HepG2 (cell line): ENCODE results near the gene BIRC5. TPM values are rescaled to one million over a fixed set of nuclear protein-coding genes. Genes with fewer than 3 reads are reported as not detected.
"Not testable (repeated sequence)": the region's sequence is repeated elsewhere in the genome, so short reads cannot be mapped to it uniquely, and the experiment has no call there.

Experiments
- ATAC-seq: fragments of 200-7000 bp; cut with Tn5 transposase; 3 replicates; pipeline ENCODE4 v1.9.1; 2020; ENCODE audit warnings: mild to moderate bottlenecking, moderate library complexity
- BruUV-seq: library from RNA; stranded (reverse); fragments of 400-500 nt; replicated peaks from 2 replicates; lab custom pipeline; 2021; lab: Mats Ljungman, UMichigan
- CTCF ChIA-PET: fragments of 300-600 bp; formaldehyde crosslinking; extraction: SDS; loops from one replicate; lab custom pipeline; 2021; ENCODE audit warnings: low total read pairs, inconsistent platforms, low intra/inter-chr PET ratio; lab: Yijun Ruan, JAX
- POLR2A ChIA-PET: fragments of 350-600 bp; sonication (Branson Sonifier 250); formaldehyde crosslinking; loops from one replicate; lab custom pipeline; 2020; ENCODE audit warnings: antibody characterized with exemption, inconsistent platforms; lab: Yijun Ruan, JAX
- DNase-seq: peaks from one replicate; pipeline ENCODE4 v3.0.0-alpha.2; 2015; ENCODE audit warnings: low spot score
- FAIRE-seq: peaks from 3 replicates; lab custom pipeline; 2011; peaks lifted over from hg19 to GRCh38; lab: Jason Lieb, UNC
- H2AFZ ChIP-seq: one replicate; pipeline ENCODE4 v1.6.1; 2011; ENCODE audit warnings: low read length, inconsistent platforms
- H3K27ac ChIP-seq: fragments of 300-600 bp; 3 replicates; pipeline ENCODE4 v1.8.0; 2011; ENCODE audit warnings: mixed run types, mild to moderate bottlenecking, mixed read lengths, low read length, inconsistent platforms; ENCODE audit not compliant: insufficient read depth; ENCODE audit errors: extremely low read length
- H3K27me3 ChIP-seq, 2 experiments: fragments of 200-600 bp in 1 of 2; 2 replicates in 1 of 2; 3 replicates in 1 of 2; pipeline versions ENCODE4 v1.6.0 to v1.8.0; 2011; ENCODE audit warnings: low read length in 2 of 2, mild to moderate bottlenecking in 2 of 2, moderate library complexity in 2 of 2, inconsistent platforms in 1 of 2; ENCODE audit not compliant: insufficient read depth in 2 of 2, control insufficient read depth in 1 of 2
- H3K36me3 ChIP-seq, 2 experiments: fragments of 200-600 bp in 1 of 2; replicated peaks in 1 of 2; 2 replicates in 1 of 2; 3 replicates in 1 of 2; pipeline versions ENCODE4 v1.5.1 to v1.8.0; 2011; ENCODE audit warnings: low read length in 2 of 2, inconsistent platforms in 1 of 2; ENCODE audit not compliant: insufficient read depth in 2 of 2, control insufficient read depth in 1 of 2
- H3K4me1 ChIP-seq: 2 replicates; pipeline ENCODE4 v1.5.1; 2012; ENCODE audit warnings: low read length, inconsistent platforms; ENCODE audit not compliant: insufficient read depth
- H3K4me2 ChIP-seq: 2 replicates; pipeline ENCODE4 v1.6.0; 2011; ENCODE audit warnings: low read depth, low read length, inconsistent platforms
- H3K4me3 ChIP-seq, 3 experiments: fragments of 200-600 bp in 1 of 3; sonication (generic), shearing (Covaris generic) in 1 of 3; replicated peaks in 1 of 3; 2 replicates each; pipeline ENCODE4 v1.5.1; 2011 to 2016; ENCODE audit warnings: low read length in 3 of 3, inconsistent platforms in 2 of 3, low read depth in 2 of 3, mild to moderate bottlenecking in 2 of 3, control low read depth in 1 of 3, mixed read lengths in 1 of 3; ENCODE audit not compliant: insufficient read depth in 1 of 3
- H3K79me2 ChIP-seq: one replicate; pipeline ENCODE4 v1.6.1; 2011; ENCODE audit warnings: low read length, inconsistent platforms; ENCODE audit not compliant: insufficient read depth
- H3K9ac ChIP-seq: 2 replicates; pipeline ENCODE4 v1.6.0; 2011; ENCODE audit warnings: mild to moderate bottlenecking, low read depth, low read length, inconsistent platforms; ENCODE audit not compliant: insufficient read depth
- H3K9me3 ChIP-seq: 2 replicates; pipeline ENCODE4 v1.5.1; 2012; ENCODE audit warnings: mild to moderate bottlenecking, low read length
- H4K20me1 ChIP-seq: 2 replicates; pipeline ENCODE4 v1.6.0; 2011; ENCODE audit warnings: inconsistent platforms, mild to moderate bottlenecking, low read length, moderate library complexity; ENCODE audit not compliant: insufficient read depth
- AGO1 ChIP-seq: fragments of 200-400 bp; formaldehyde crosslinking; IDR thresholded peaks from 2 replicates; pipeline ENCODE4 v1.6.1; 2017; ENCODE audit warnings: mild to moderate bottlenecking, low read depth, low read length, moderate library complexity; ENCODE audit not compliant: poor library complexity, severe bottlenecking
- POLR2AphosphoS5 ChIP-seq: IDR thresholded peaks from 2 replicates; pipeline ENCODE4 v1.6.1; 2012; ENCODE audit warnings: low read depth, low read length
- ZBTB4 ChIP-seq: sonication (generic); formaldehyde crosslinking; IDR thresholded peaks from 2 replicates; pipeline ENCODE4 v1.4.0; 2020; ENCODE audit warnings: missing genetic modification reagents, mild to moderate bottlenecking, borderline replicate concordance
- ZC3H13 ChIP-seq: sonication (generic); formaldehyde crosslinking; IDR thresholded peaks from 2 replicates; pipeline ENCODE4 v1.8.1; 2023; ENCODE audit warnings: mild to moderate bottlenecking, missing genetic modification reagents, moderate library complexity
- ZNF687 ChIP-seq: sonication (generic); formaldehyde crosslinking; IDR thresholded peaks from 2 replicates; pipeline ENCODE4 v1.5.1; 2020; ENCODE audit warnings: mild to moderate bottlenecking, missing genetic modification reagents, moderate library complexity
- WGBS: methylation state at CpG from one replicate; pipeline ENCODE4 v1.1.6; 2017; ENCODE audit warnings: low lambda C conversion rate; 5-methylcytosine and 5-hydroxymethylcytosine counted together
- in situ Hi-C: cut with HindIII; loops from 2 replicates; pipeline ENCODE4 v1.10.0; 2017; ENCODE audit warnings: low pct_unique_long_range_greater_than_20kb; ENCODE audit not compliant: extremely low pct_ligation_motif_present
- intact Hi-C: fragments of 100-400 bp; cut with micrococcal nuclease; formaldehyde crosslinking; loops from one replicate; pipeline ENCODE4 v1.10.0; 2022; ENCODE audit not compliant: unreplicated experiment
- polyA plus RNA-seq, 8 experiments: library from polyadenylated mRNA; depleted of rRNA in 3 of 8; stranded (reverse) in 7 of 8; unstranded in 1 of 8; fragments of >200 nt; fragmentation: Illumina TruSeq in 4 of 8; extraction: Trizol in 4 of 8; gene quantifications; 2 replicates each; pipeline versions ENCODE4 v1.2.1 to v1.2.3, GENCODE V29; 2011 to 2016; ENCODE audit warnings: low read depth in 4 of 8, missing spikeins in 1 of 8, mixed read lengths in 1 of 8; ENCODE audit not compliant: insufficient read depth in 1 of 8
- total RNA-seq, 5 experiments: library from RNA; depleted of rRNA; stranded (reverse); fragments of >200 nt; fragmentation: Illumina TruSeq; extraction: Trizol; gene quantifications; 2 replicates each; pipeline ENCODE4 v1.2.3, GENCODE V29; 2016; ENCODE audit warnings: low read depth in 1 of 5
- TF ChIP-seq, protein P1 (sequence below): sonication (generic); formaldehyde crosslinking; IDR thresholded peaks from 2 replicates; pipeline ENCODE4 v1.4.0; 2020; ENCODE audit warnings: mild to moderate bottlenecking, missing genetic modification reagents

Gene BIRC5
- total and polyA plus RNA-seq, 2 of the 13 experiments (the other 11 are each of a cell fraction or from before 2014, with no cell fraction given) = 30.3 to 135 TPM

- WGBS = 98% methylated on average over 14 of the region's 19 CpGs
- in situ Hi-C loops, H3K79me2 ChIP-seq, CTCF ChIA-PET, H3K9ac ChIP-seq, H3K4me3 ChIP-seq, DNase-seq, ATAC-seq, FAIRE-seq, H3K27me3 ChIP-seq, H3K27ac ChIP-seq, H3K9me3 ChIP-seq, H4K20me1 ChIP-seq, BruUV-seq, H3K4me2 ChIP-seq, H2AFZ ChIP-seq, intact Hi-C loops: not testable (repeated sequence)
- peaks cover 52% of the 10 kb centered on the region for H3K4me1 ChIP-seq
- H3K36me3 ChIP-seq = peaks cover 10 to 37% of the 10 kb centered on the region in 2 experiments
- POLR2A ChIA-PET = interaction anchor here (1.7 kb wide), 1 partner anchor 16 kb away, joined by 6 read pairs; the partner anchor contains the start of genes AFMID and TK1
- TF ChIP-seq ZC3H13 (CRISPR knock-in tag) (peak; percentile 18; the same call in 1 of the 2 replicates), POLR2AphosphoS5 (peak; percentile 15; the same call in 1 of the 2 replicates), ZBTB4 (0 out of 2 replicates have a peak, but pooled peaks have one; percentile 47), AGO1 (peak; percentile 5), ZNF687 (CRISPR knock-in tag) (peak; percentile 18; the same call in 1 of the 2 replicates)
- TF ChIP-seq, protein P1, sequence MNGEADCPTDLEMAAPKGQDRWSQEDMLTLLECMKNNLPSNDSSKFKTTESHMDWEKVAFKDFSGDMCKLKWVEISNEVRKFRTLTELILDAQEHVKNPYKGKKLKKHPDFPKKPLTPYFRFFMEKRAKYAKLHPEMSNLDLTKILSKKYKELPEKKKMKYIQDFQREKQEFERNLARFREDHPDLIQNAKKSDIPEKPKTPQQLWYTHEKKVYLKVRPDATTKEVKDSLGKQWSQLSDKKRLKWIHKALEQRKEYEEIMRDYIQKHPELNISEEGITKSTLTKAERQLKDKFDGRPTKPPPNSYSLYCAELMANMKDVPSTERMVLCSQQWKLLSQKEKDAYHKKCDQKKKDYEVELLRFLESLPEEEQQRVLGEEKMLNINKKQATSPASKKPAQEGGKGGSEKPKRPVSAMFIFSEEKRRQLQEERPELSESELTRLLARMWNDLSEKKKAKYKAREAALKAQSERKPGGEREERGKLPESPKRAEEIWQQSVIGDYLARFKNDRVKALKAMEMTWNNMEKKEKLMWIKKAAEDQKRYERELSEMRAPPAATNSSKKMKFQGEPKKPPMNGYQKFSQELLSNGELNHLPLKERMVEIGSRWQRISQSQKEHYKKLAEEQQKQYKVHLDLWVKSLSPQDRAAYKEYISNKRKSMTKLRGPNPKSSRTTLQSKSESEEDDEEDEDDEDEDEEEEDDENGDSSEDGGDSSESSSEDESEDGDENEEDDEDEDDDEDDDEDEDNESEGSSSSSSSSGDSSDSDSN (CRISPR knock-in tag) = 0 out of 2 replicates have a peak, but pooled peaks have one; percentile 13
Observed at GRCh38 chr17:78171591-78172248, 42.3 kb upstream of the BIRC5 start.
